GM10248 (cell line): Measurements from ENCODE around the gene GRIA1.

Source experiments
- CTCF ChIA-PET: fragments of 300-600 bp; sonication (Branson Sonifier 250); formaldehyde crosslinking; extraction: SDS; loops from one replicate; lab custom pipeline; 2021; ENCODE audit warnings: antibody characterized with exemption; lab: Yijun Ruan, JAX
- POLR2A ChIA-PET: fragments of 350-650 bp; sonication (Branson Sonifier 250); formaldehyde crosslinking; extraction: SDS; loops from one replicate; lab custom pipeline; 2020; ENCODE audit warnings: antibody characterized with exemption; lab: Yijun Ruan, JAX
- DNase-seq: peaks from one replicate; pipeline ENCODE4 v3.0.0; 2012; ENCODE audit errors: extremely low spot score
- CTCF ChIP-seq: IDR thresholded peaks from 2 replicates; pipeline ENCODE4 v1.5.1; 2012; ENCODE audit warnings: mild to moderate bottlenecking, low read depth; ENCODE audit errors: extremely low read depth, missing control alignments, control extremely low read depth

GRIA1 gene

GRCh38 chr5:153459051-153459743 is 31.3 kb upstream of the GRIA1 start:
- no peak for TF ChIP-seq CTCF
- CTCF ChIA-PET, result no interaction called here
- POLR2A ChIA-PET, result no interaction called here
- no peak for DNase-seq

- POLR2A ChIA-PET, result no interaction called here
- TF ChIP-seq CTCF, result no peak
- CTCF ChIA-PET, result interaction anchor here (1.3 to 1.4 kb wide), 3 partner anchors 13 to 18 kb away, joined by 3 to 6 read pairs (median 3); no protein-coding TSS in a partner anchor
- DNase-seq, result no peak
These were observed 30.0 kb upstream of the GRIA1 start for GRCh38 chr5:153460421-153460820.

GRCh38 chr5:153461341-153461740 is 29.1 kb upstream of the GRIA1 start:
- no peak for TF ChIP-seq CTCF
- ChIA-PET POLR2A (no interaction called here), CTCF (interaction anchor here (0.9 to 1.5 kb wide), 7 partner anchors 12 to 27 kb away, joined by 3 to 6 read pairs (median 3); no protein-coding TSS in a partner anchor)
- DNase-seq, result no peak

GRCh38 chr5:153463806-153464205 is 26.7 kb upstream of the GRIA1 start:
- no peak for TF ChIP-seq CTCF
- no peak for DNase-seq
- CTCF ChIA-PET, result interaction anchor here (1.5 kb wide), 1 partner anchor 15 kb away, joined by 3 read pairs; no protein-coding TSS in a partner anchor
- POLR2A ChIA-PET, result no interaction called here

- CTCF ChIA-PET, result interaction anchor here (1.1 to 1.4 kb wide), 3 partner anchors 15 to 320 kb away, joined by 3 to 5 read pairs (median 3); no protein-coding TSS in a partner anchor
- no peak for TF ChIP-seq CTCF
- DNase-seq, result no peak
- POLR2A ChIA-PET, result no interaction called here
These were observed 22.9 kb upstream of the GRIA1 start for GRCh38 chr5:153467546-153467945.

GRCh38 chr5:153469423-153469822 is 21.0 kb upstream of the GRIA1 start:
- POLR2A ChIA-PET, result no interaction called here
- TF ChIP-seq CTCF, result no peak
- DNase-seq, result no peak
- CTCF ChIA-PET, result interaction anchor here (0.8 to 2.3 kb wide), 3 partner anchors 9 to 38 kb away, joined by 3 to 10 read pairs (median 3); no protein-coding TSS in a partner anchor

GRCh38 chr5:153470736-153471135 is 19.7 kb upstream of the GRIA1 start:
- DNase-seq, result no peak
- TF ChIP-seq CTCF, result no peak
- POLR2A ChIA-PET, result no interaction called here
- CTCF ChIA-PET, result no interaction called here
